GM12891 (cell line): ENCODE measurements around the gene SMYD3.

ENCODE experiments used
- DNase-seq: peaks from one replicate; pipeline ENCODE4 v3.0.0; 2011; ENCODE audit warnings: low spot score; ENCODE audit not compliant: insufficient read length
- FAIRE-seq: peaks from 2 replicates; lab custom pipeline; 2011; peaks lifted over from hg19 to GRCh38; lab: Jason Lieb, UNC
- PAX5 ChIP-seq: IDR thresholded peaks from 2 replicates; pipeline ENCODE4 v1.6.1; 2011; ENCODE audit warnings: low read length, moderate library complexity, mild to moderate bottlenecking; ENCODE audit not compliant: insufficient read depth, severe bottlenecking
- POLR2A ChIP-seq: IDR thresholded peaks from 2 replicates; pipeline ENCODE4 v1.6.1; 2011; ENCODE audit warnings: low read depth, low read length, control low read depth
- POLR2AphosphoS5 ChIP-seq: IDR thresholded peaks from 2 replicates; pipeline ENCODE4 v1.6.1; 2011; ENCODE audit warnings: low read depth, low read length, control low read depth
- POU2F2 ChIP-seq: IDR thresholded peaks from 2 replicates; pipeline ENCODE4 v1.6.1; 2011; ENCODE audit warnings: low read depth, mild to moderate bottlenecking, control low read depth, low read length, moderate library complexity
- SPI1 ChIP-seq: IDR thresholded peaks from 2 replicates; pipeline ENCODE4 v1.6.1; 2011; ENCODE audit warnings: low read depth, low read length, control low read depth
- TAF1 ChIP-seq: IDR thresholded peaks from 2 replicates; pipeline ENCODE4 v1.6.1; 2011; ENCODE audit warnings: low read depth, low read length, control low read depth

Gene SMYD3

GRCh38 chr1:246164764-246165163, 342.3 kb downstream of the SMYD3 start:
- DNase-seq (no peak), FAIRE-seq (no peak)
- TF ChIP-seq TAF1, result no peak
- no peak for TF ChIP-seq POU2F2
- no peak for TF ChIP-seq PAX5
- no peak for TF ChIP-seq POLR2A
- TF ChIP-seq POLR2AphosphoS5, result no peak

GRCh38 chr1:246162560-246162959, 344.5 kb downstream of the SMYD3 start:
- DNase-seq (no peak), FAIRE-seq (no peak)
- no peak for TF ChIP-seq POLR2A
- no peak for TF ChIP-seq POU2F2
- TF ChIP-seq TAF1, result no peak
- no peak for TF ChIP-seq POLR2AphosphoS5
- no peak for TF ChIP-seq SPI1
- no peak for TF ChIP-seq PAX5

- DNase-seq, result no peak
- no peak for TF ChIP-seq POLR2A
- TF ChIP-seq TAF1, result no peak
- no peak for TF ChIP-seq PAX5
- TF ChIP-seq POLR2AphosphoS5, result no peak
- TF ChIP-seq SPI1, result no peak
- TF ChIP-seq POU2F2, result no peak
- FAIRE-seq, result no peak
These were observed 345.5 kb downstream of the SMYD3 start for GRCh38 chr1:246161626-246162025.

GRCh38 chr1:246160905-246161304, 346.2 kb downstream of the SMYD3 start:
- no peak for DNase-seq
- no peak for TF ChIP-seq PAX5
- TF ChIP-seq POLR2AphosphoS5, result no peak
- TF ChIP-seq SPI1, result no peak
- TF ChIP-seq POU2F2, result no peak
- no peak for FAIRE-seq

GRCh38 chr1:246160374-246160773, 346.7 kb downstream of the SMYD3 start:
- no peak for FAIRE-seq
- no peak for TF ChIP-seq PAX5
- no peak for TF ChIP-seq POU2F2
- no peak for TF ChIP-seq TAF1
- no peak for TF ChIP-seq POLR2A
- TF ChIP-seq POLR2AphosphoS5, result no peak
- no peak for TF ChIP-seq SPI1

GRCh38 chr1:246159279-246160227, 347.5 kb downstream of the SMYD3 start:
- FAIRE-seq, result no peak
- no peak for TF ChIP-seq PAX5
- no peak for TF ChIP-seq POLR2A
- no peak for DNase-seq

More at GRCh38 chr1:246160374-246160773, 346.7 kb downstream of the SMYD3 start:
- no peak for DNase-seq

GRCh38 chr1:246158131-246158530, 348.9 kb downstream of the SMYD3 start:
- DNase-seq (no peak), FAIRE-seq (no peak)
- TF ChIP-seq POLR2A, result no peak
- TF ChIP-seq POLR2AphosphoS5, result no peak
- no peak for TF ChIP-seq PAX5
- no peak for TF ChIP-seq POU2F2
- no peak for TF ChIP-seq TAF1
- no peak for TF ChIP-seq SPI1

- DNase-seq (no peak), FAIRE-seq (no peak)
- TF ChIP-seq POLR2AphosphoS5 (no peak), TAF1 (no peak), POLR2A (no peak), PAX5 (no peak), SPI1 (no peak), POU2F2 (no peak)
These were observed 349.6 kb downstream of the SMYD3 start for GRCh38 chr1:246157516-246157915.

GRCh38 chr1:246156847-246157246, 350.2 kb downstream of the SMYD3 start:
- TF ChIP-seq POLR2A, result no peak
- no peak for TF ChIP-seq TAF1
- no peak for TF ChIP-seq SPI1
- TF ChIP-seq PAX5, result no peak
- TF ChIP-seq POU2F2, result no peak
- TF ChIP-seq POLR2AphosphoS5, result no peak
- DNase-seq (no peak), FAIRE-seq (no peak)

- DNase-seq, result no peak
- no peak for FAIRE-seq
- TF ChIP-seq POU2F2 (no peak), POLR2AphosphoS5 (no peak), POLR2A (no peak), SPI1 (no peak), PAX5 (no peak), TAF1 (no peak)
These were observed 351.2 kb downstream of the SMYD3 start for GRCh38 chr1:246155923-246156322.
